Measurements from ENCODE around the gene CUX1.

GRCh38 chr7:102225025-102225424, 407.6 kb downstream of the CUX1 start:
- no peak for TF ChIP-seq POLR2A (IDR thresholded peaks at IDR 0.05; ENCODE audit: low read depth, low read length)
- TF ChIP-seq TAF1 (IDR thresholded peaks at IDR 0.05; ENCODE audit: borderline replicate concordance, low read depth, low read length) = no peak

All from GM12892 (cell line).